Activated CD4-positive, alpha-beta T cell treated with anti-CD3 and anti-CD28 coated beads for 24 hours (primary cell): ENCODE measurements around the gene FAT4.

Experiments
- DNase-seq, 2 donors: peaks; one replicate each; pipeline ENCODE4 v3.0.0-alpha.2; 2020; ENCODE audit warnings: low read depth in 2 of 2

Gene FAT4, protein sequence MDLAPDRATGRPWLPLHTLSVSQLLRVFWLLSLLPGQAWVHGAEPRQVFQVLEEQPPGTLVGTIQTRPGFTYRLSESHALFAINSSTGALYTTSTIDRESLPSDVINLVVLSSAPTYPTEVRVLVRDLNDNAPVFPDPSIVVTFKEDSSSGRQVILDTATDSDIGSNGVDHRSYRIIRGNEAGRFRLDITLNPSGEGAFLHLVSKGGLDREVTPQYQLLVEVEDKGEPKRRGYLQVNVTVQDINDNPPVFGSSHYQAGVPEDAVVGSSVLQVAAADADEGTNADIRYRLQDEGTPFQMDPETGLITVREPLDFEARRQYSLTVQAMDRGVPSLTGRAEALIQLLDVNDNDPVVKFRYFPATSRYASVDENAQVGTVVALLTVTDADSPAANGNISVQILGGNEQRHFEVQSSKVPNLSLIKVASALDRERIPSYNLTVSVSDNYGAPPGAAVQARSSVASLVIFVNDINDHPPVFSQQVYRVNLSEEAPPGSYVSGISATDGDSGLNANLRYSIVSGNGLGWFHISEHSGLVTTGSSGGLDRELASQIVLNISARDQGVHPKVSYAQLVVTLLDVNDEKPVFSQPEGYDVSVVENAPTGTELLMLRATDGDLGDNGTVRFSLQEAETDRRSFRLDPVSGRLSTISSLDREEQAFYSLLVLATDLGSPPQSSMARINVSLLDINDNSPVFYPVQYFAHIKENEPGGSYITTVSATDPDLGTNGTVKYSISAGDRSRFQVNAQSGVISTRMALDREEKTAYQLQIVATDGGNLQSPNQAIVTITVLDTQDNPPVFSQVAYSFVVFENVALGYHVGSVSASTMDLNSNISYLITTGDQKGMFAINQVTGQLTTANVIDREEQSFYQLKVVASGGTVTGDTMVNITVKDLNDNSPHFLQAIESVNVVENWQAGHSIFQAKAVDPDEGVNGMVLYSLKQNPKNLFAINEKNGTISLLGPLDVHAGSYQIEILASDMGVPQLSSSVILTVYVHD (N-terminal part only)

DNA sequence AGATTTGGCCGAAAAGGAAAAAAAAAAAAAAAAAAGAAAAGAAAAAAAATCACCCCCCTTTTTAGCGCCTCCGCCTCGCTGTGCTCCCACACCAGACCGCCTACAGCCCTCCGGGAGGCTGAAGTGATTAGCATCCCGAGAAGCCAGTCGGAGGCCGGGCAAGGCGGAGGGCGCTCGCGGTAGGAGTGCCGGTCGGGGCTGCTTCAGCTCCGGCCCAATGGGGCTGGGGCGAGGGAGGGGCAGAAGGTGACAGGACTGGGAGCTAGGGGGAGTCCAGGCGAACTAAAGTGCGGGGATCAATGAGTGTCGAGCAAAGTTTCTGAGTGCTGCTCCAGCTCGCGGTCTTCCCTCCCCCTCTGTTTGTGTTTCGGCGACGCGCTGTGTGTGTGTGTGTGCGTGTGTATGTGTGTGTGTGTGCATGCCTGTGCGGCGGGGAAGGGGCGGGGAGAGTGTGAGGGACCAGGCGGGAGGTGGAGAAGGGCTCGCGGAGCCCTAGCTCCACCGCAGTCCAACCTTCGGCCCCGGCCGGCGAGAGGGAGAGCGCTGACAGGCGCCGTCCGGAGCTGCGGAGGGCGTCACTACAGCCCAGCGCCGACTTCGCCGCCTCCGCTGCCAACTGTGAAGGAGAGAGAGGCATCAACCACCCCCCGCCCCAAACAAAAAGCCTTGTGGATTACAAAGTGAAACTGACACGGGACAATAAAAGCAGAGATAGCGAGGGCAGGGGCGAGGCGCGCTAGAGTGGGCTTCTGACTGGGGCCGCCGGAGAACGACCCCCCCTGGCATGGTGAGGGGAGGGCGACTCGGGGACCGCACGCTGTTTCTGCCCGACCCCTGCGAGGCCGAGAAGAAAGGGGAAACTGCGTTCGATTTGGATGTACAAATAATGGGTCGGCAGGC, at the start of gene FAT4:
TSS of gene FAT4 (plus strand) at position 280 of the 900 bp plus-strand sequence. CDS start 1,457 bp downstream, outside the sequence.
- peak in 1 of 2 donors; percentile 4 for DNase-seq

DNA sequence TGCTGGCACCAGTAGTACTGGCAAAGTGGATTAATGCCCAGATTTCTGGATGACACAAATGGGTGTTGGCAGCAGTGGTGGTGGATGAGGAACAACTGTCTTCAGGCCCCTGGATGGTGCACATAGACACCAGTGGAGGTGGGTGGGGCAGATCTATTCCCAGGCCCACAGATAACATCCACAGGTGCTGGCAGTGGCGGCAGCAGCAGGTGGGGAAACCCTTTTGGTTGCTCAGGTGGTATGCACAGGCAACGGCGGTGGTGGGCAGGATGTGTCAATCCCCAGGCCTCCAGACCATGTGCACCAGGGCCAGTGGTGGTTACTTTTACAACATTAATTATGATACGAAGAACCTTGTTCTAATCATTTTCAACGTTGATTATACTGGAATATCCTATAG, 48.9 kb upstream of the FAT4 start:
- DNase-seq, result no peak

DNA sequence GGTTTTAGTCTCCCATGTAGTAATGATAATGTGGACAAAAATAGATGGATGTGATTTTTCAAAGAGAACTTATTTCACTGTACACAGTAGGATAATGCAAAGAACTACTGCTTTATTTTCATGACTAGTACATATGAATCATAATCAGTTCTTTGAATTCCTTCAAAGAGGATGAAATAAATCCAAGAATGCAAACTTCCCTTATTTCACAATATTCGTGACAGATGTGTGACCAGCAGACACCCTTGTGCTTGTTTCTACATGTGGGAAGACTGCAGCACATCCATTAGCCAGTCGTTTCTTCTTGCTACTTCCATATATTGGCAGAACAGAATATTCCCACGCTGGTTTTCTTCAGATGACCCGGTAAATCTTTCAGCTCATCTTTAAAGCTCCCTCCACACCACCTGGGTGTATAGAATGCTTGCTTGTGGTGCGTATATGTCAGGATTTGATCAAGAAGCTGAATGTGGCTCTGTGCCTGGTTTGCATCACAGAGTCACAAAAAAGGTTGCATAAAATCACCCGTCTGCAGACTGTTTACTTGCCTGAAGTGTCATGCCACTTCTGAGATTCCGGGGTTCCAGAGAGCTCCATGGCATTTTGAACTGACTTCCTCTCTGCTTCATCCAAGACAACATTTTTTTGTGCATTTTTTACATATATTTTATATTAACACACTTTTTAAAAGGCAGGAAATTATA, 47.7 kb upstream of the FAT4 start:
- no peak for DNase-seq

DNA sequence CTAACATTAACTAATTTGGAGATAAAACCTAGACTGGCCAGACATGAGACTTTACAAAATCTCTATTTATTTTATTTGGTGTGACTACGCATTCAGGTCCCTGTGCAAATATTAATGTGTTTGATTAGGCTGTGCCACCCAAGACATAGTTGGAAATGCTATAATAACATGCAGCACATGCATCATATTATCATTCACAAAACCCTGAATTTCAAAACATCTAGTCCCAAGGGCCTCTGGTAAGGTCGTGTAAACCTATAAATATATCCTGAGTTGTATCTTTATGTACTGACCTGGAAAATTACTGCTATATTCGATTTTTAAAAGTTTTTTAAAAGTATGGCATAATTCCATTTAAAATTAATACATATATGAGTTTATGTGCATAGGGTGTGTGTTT, 47.1 kb upstream of the FAT4 start:
- no peak for DNase-seq

DNA sequence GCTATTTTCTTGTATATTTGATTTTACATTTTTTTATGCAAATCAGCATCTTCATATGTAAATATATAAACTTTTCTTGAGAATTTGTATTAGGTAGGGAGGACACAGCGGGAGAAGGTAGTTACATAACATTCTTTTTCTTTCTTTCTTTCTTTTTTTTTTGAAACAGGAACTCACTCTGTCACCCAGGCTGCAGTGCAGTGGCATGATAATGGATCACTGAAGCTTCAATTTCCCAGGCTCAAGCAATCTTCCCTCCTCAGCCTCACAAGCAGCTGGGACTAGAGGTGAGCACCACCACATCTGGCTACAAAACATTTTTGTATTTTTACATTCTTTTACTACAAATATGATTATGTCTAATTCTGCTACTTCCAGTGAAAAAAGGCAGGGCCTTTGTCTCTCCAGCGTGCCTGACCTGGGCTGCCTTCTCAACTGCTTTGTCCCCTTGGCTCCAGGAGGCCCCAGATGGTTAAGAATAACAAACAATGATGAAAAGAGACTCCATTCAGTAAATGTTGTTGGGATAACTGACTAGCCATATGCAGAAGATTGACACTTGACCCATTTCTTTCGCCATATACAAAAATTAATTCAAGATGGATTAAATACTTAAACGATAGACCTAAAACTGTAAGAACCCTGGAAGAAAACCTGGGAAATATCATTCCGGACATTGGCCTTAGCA, 46.5 kb upstream of the FAT4 start:
- DNase-seq, result no peak

DNA sequence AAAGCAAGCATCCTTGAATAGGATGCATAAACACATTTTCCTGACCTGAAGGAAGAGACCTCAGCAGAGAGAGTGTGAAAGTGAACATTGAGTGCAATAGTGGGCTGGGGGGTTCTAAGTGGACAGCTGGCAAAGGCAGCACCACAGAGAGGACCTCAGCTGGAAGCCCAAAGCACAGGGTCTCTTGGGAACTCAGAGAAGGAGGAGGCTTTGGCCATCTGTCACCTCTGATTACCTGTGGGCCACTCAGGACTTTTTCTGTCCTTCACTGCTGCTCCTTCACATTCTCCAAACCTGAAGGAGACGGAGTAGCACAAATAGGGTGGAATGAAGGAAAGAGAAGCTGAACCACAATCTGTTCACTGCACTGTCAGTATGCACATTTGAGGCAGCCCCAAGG, 37.9 kb upstream of the FAT4 start:
- no peak for DNase-seq

DNA sequence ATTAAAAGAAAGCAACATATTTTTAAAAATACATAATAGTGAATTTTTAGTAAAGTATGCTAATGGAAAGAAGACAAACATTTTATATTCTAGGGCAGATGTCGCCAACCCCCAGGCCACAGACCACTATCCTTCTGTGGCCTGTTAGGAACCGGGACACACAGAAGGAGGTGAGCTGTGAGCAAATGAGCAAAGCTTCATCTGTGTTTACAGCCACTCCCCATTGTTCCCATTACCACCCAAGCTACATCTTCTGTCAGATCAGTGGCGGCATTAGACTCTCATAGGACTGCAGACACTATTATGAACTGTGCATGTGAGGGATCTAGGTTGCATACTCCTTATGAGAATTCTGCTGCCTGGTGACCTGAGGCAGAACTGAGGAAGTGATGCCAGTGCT, 37.0 kb upstream of the FAT4 start:
- no peak for DNase-seq

DNA sequence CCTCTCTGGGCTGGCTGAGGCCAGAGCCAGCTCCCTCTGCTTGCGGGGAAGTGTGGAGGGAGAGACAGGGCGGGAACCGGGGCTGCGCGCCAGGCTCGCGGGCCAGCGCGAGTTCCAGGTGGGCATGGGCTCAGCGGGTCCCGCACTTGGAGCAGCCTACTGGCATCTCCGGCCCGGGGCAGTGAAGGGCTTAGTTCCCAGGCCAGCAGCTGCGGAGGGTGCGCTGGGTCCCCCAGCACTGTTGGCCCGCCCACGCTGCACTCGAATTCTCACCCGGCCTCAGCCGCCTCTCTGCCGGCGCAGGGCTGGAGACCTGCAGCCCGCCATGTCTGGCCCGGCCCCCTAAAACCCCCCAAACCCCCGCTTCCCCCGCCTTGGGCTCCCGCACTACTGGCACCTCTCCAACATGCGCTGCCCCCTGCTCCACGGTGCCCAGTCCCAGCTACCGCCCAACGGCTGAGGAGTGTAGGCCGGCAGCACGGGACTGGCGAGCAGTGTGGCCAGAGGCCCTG, 33.8 kb upstream of the FAT4 start:
- no peak for DNase-seq

DNA sequence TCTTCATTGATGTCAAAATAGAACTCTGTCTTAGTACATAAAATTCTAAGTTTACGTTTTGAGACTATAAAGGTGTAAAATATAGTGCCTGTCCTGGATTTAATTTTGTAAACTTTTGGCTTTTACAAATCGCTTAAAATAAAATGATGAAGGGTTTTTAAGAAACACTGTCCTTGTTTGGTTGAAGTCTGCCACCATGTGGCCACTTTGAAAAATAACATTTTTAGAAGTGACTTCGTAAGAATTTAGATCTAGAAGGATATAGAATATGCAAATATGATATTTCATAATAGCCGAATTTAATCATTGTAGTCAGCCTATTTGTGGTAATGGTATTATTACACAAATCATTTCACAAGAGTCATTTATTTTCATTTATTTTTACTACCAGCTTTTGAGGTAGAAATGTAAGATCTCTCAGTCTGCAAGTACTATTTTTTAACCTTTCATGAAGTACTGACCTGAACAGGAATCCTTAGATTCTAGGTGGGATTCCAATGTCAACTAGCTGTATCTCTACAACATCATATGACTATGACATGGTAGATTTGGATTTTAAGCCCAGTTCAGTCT, 31.0 kb upstream of the FAT4 start:
- DNase-seq, result no peak

DNA sequence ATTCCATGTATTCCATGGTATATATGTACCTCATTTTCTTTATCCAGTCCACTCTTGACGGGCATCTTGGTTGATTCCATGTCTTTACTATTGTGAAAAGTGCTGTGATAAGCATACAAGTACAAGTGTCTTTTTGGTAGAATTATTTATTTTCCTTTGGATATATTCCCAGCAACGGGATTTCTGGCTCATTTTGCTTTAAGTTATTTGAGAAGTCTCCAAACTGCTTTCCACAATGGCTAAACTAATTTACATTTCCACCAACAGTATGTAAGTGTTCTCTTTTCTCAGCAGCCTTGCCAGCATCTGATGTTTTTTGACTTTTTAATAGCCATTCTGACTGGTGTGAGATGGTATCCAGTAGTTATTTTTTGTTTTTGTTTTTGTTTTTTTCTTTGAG, 17.6 kb upstream of the FAT4 start:
- DNase-seq, result no peak

DNA sequence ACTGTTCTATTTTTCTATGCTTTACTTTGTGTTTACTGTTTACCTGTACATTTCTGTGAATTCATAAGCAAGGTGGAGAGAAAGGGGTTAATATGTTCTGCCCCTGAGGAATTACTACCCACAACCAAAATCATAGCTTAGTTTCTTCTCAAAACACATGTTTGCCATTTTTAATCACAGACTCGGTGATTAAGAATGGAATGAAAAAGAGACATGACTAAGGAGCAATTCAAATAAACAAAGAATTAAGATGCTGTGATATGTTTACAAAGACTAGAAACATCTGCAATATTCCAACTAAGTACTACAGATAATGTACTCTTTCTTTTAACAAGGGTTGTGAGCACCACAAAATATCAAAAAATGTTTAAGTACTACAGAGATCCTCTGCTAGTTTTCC, 11.7 kb upstream of the FAT4 start:
- DNase-seq, result no peak

DNA sequence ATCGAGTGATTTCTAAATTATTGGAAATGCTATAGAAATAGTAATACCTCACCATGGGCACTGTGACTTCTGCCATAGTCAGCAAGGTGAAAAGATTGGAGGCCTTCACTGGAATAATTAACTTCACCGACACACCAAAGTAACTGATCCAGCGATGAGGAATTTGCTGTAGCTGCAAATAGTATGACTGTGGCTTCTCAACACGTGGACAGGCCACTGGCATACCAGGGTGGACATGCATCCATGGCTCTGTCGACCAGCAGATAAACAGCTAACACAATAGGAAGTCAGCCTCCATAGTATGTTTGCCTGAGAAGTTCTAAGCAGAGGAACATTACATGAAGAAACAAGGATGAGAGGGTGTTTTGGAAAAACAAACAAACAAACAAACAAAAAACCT, 10.9 kb upstream of the FAT4 start:
- no peak for DNase-seq

DNA sequence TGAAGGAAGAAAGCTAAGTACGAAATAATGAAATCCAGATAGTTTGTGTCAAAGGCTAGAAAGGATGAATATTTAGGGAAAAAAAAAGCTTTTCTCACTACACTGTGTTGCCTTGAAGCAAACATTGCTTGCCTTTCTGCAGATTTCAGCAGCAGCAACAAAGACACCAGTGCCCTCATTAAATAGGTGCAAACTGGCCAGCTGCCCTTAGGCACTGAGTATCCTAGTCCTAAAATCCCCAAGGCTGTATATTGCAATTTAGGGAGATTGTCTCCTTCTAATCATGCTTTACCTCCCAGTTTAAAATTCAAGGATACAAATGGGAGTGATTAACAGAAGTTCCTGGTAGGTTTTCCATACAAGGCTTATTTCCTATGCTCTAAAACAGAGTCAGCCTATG, 8.6 kb upstream of the FAT4 start:
- no peak for DNase-seq

DNA sequence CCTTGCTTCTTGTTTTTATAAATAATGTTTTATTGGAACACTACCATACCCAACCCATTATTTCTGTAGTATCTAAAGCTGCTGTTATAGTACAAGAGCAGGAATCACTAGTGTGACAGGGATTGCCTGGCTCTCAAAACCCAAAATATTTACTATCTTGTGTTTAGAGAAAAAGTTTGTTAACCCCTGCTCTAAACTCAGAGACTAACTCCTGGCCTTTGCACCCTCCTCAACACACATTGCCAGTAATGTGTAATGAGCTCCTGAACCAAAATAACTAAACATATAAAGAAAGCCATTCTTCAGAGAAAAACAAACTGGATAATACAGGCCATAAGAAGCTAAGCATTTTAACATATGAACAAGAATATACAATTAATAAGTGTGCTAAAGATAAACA, 8.2 kb upstream of the FAT4 start:
- DNase-seq, result no peak

DNA sequence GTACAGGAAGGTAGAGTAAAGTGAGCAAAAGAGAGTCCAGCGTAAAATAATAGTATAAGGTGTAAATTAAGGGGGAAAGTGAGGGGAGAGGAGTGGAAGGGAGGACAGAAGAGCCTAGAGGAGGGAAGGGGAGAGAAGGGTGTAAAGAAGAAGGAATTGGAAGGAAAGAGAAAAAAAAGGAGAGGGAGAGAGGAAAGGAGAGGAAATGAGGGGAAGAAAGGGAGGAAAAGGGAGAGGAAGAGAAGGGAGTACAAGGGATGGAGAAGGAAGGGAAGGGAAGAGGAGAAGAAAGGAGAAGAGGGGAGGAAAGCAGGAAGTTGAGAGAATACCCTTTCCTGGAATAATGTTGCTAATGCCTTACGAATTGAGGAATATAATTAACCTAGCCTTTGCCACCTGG, 3.3 kb upstream of the FAT4 start:
- DNase-seq, result no peak

DNA sequence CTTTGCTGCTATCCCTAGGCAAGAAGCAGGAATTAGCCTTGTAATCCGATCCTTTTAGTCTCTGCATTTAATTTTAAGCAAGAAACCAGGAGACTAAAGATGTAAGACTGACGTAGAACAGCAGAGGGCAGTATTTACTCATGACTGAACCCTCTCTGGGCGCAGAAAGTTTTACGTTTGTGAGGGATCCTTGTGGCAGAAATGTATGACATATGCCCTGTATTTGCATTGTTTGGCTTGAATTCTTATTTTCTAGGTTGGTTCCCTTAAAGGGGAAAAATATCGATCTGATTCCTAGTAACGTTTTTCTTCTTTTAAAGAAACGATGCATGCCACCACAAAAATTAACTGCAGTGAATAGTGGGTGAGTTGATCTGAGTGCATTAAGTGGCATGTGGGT, 1.3 kb upstream of the FAT4 start:
- DNase-seq, result peak in 1 of 2 donors; percentile 7

DNA sequence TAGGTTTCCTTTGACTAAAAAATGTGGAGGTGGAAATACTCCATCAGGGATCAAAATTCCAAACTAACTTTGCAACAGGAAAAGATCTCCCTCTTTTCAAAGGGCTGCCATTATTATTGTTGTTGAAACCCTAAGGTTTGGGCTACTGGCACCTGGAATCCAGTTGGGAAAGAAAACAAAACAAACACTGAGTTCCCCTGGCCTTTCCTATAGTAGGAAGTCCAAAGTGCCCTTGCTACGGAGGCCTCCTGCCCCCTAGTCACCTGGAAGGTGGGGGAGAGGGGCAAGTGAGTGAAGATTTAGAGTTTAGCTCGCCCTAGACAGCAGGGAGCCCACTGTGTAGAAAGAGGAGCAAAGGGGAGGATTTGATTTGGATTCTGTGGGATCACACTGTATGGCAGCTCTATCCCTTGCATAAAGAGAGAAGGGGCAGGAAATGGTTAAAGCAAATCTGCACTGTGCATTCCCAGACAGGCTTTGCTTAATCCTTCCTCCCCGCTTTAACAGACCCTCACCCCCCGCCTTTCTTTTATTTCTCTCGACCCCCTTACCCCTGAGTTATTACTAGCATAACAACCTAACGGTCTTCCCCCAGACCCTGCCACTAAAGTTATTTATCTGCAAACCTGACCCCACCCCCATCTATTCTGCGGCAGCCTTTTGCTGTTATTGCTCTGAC, 627 bp upstream of the FAT4 start:
- no peak for DNase-seq

DNA sequence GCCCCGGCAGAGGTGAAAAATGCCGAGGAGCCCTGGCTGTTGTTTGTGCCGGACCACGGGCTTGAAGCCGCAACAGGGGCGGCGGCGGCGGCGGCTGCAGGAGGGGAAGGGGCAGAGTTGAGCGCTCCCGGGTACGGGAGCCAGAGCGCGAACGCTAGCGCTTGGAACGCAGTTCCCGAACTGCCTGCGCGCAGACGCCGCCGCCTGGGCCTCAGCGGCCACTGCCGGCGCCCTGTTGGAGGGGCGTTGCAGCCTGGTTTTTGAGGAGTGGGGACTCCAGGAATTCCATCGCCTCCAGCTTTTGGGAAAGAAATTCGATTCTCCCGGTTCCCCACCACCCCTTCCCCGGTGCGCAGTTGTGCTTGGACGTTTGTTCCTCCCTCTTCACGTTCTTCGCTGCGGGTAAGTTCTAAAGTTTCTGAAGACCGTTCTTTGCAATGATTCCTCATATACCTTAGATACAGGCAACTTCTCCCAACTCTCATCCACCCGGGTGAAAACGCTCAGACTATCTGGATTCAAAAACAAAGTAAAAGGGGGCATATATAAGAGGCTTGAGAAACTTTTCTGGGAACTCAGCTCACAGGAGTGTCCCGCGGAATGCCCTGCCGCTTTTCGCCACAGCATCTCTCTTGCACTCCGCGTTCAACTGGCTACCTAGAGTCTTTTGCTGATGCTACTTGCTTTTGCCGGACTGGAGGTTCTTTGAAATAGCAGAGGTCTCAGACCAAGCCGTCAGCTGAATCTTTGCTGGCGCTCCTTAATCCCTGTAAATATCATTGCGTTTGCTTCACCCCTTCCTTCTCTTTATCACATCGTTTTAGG, 1.0 kb downstream of the FAT4 start:
- DNase-seq, result no peak
